HEK293 (cell line): ENCODE measurements around the gene FDXR.
A peak's percentile ranks its signal among the peaks of the same experiment; 100 is the strongest.
"Not testable (repeated sequence)": the region's sequence is repeated elsewhere in the genome, so short reads cannot be mapped to it uniquely, and the experiment has no call there.

Source experiments
- CTCF ChIA-PET: fragments of 350-600 bp; formaldehyde crosslinking; extraction: SDS; loops from one replicate; lab custom pipeline; 2021; ENCODE audit warnings: antibody characterized with exemption; lab: Yijun Ruan, JAX
- POLR2A ChIA-PET: fragments of 300-600 bp; formaldehyde crosslinking; extraction: SDS; loops from one replicate; lab custom pipeline; 2020; ENCODE audit warnings: antibody characterized with exemption, inconsistent platforms; lab: Yijun Ruan, JAX
- H3K27ac ChIP-seq: fragments of 200-500 bp; sonication (Bioruptor generic); 2 replicates; pipeline ENCODE4 v1.5.1; 2014; ENCODE audit warnings: low read depth, low read length, control low read depth, inconsistent platforms; ENCODE audit errors: extremely low read depth
- H3K36me3 ChIP-seq, 2 experiments: fragments of 200-500 bp in 1 of 2; sonication (Bioruptor generic) in 1 of 2; 1 replicate in 1 of 2; 2 replicates in 1 of 2; pipeline ENCODE4 v1.5.1; 2014 to 2017; ENCODE audit warnings: inconsistent platforms in 2 of 2, low read length in 2 of 2; ENCODE audit not compliant: control insufficient read depth in 2 of 2, insufficient read depth in 1 of 2
- H3K4me1 ChIP-seq: fragments of 200-500 bp; sonication (Bioruptor generic); 2 replicates; pipeline ENCODE4 v1.5.1; 2014; ENCODE audit warnings: mild to moderate bottlenecking, low read length, inconsistent platforms; ENCODE audit not compliant: control insufficient read depth, insufficient read depth
- H3K4me3 ChIP-seq: 2 replicates; pipeline ENCODE4 v1.5.1; 2011; ENCODE audit warnings: low read depth, mild to moderate bottlenecking, control low read depth, low read length, moderate library complexity
- H3K9me3 ChIP-seq: fragments of 200-500 bp; sonication (Bioruptor generic); 2 replicates; pipeline ENCODE4 v1.5.1; 2014; ENCODE audit warnings: low read depth, low read length, inconsistent platforms; ENCODE audit not compliant: control insufficient read depth, insufficient read depth
- EGR2 ChIP-seq: fragments of 450-650 bp; formaldehyde crosslinking; IDR thresholded peaks from 2 replicates; pipeline ENCODE4 v1.5.1; 2016; ENCODE audit warnings: low read depth, missing biosample characterization, missing genetic modification characterization
- HIC1 ChIP-seq: fragments of 450-650 bp; formaldehyde crosslinking; IDR thresholded peaks from 2 replicates; pipeline ENCODE4 v1.5.1; 2016; ENCODE audit warnings: missing biosample characterization, missing genetic modification characterization
- PRDM1 ChIP-seq: fragments of 450-650 bp; formaldehyde crosslinking; IDR thresholded peaks from 2 replicates; pipeline ENCODE4; 2016; ENCODE audit warnings: missing biosample characterization, missing genetic modification characterization
- RBAK ChIP-seq: fragments of 450-650 bp; formaldehyde crosslinking; IDR thresholded peaks from 2 replicates; pipeline ENCODE4 v1.5.1; 2016; ENCODE audit warnings: missing biosample characterization, missing genetic modification characterization
- SP3 ChIP-seq: fragments of 450-650 bp; formaldehyde crosslinking; IDR thresholded peaks from 2 replicates; pipeline ENCODE4 v1.5.1; 2016; ENCODE audit warnings: missing biosample characterization, missing genetic modification characterization
- ZFP3 ChIP-seq: fragments of 450-650 bp; formaldehyde crosslinking; IDR thresholded peaks from 2 replicates; pipeline ENCODE4 v1.5.1; 2016; ENCODE audit warnings: low read depth, missing biosample characterization, missing genetic modification characterization
- ZNF18 ChIP-seq: fragments of 450-650 bp; formaldehyde crosslinking; IDR thresholded peaks from 2 replicates; pipeline ENCODE4 v1.5.1; 2016; ENCODE audit warnings: missing biosample characterization, missing genetic modification characterization
- ZNF341 ChIP-seq: fragments of 450-650 bp; formaldehyde crosslinking; IDR thresholded peaks from 2 replicates; pipeline ENCODE4; 2016; ENCODE audit warnings: low read depth, missing biosample characterization, missing genetic modification characterization
- ZNF366 ChIP-seq: fragments of 450-650 bp; formaldehyde crosslinking; conservative IDR thresholded peaks from 2 replicates; pipeline ENCODE4 v1.5.1; 2016; ENCODE audit warnings: missing biosample characterization, missing genetic modification characterization
- ZNF596 ChIP-seq: fragments of 450-650 bp; IDR thresholded peaks from 2 replicates; pipeline ENCODE4 v1.5.0; 2018; ENCODE audit warnings: missing biosample characterization, mild to moderate bottlenecking, missing genetic modification characterization, moderate library complexity
- ZNF600 ChIP-seq: fragments of 450-650 bp; formaldehyde crosslinking; IDR thresholded peaks from 2 replicates; pipeline ENCODE4 v1.5.1; 2016; ENCODE audit warnings: missing biosample characterization, missing genetic modification characterization
- TF ChIP-seq, protein P1 (sequence below): fragments of 450-650 bp; formaldehyde crosslinking; IDR thresholded peaks from 2 replicates; pipeline ENCODE4 v1.5.1; 2016; ENCODE audit warnings: missing biosample characterization, missing genetic modification characterization
- TF ChIP-seq, protein P2 (sequence below): fragments of 450-650 bp; formaldehyde crosslinking; IDR thresholded peaks from 2 replicates; pipeline ENCODE4 v1.5.1; 2017; ENCODE audit warnings: missing biosample characterization, missing genetic modification characterization

The FDXR gene

DNA sequence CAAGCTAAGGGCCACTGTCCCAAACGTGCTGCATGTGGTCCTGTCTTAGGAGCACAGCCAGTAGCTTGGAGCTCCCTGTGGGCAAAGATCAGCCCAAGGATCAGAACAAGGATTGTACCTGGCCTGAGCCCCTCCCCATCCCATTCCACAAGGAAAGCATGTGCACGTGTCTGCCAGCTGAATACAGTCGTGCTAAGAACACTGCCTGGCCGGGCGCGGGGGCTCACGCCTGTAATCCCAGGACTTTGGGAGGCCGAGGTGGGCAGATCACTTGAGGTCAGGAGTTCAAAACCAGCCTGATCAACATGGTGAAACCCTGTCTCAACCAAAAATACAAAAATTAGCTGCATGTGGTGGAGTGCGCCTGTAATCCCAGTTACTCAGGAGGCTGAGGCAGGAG is 2.8 kb downstream of the FDXR start:
- H3K27ac ChIP-seq, H3K4me1 ChIP-seq, H3K9me3 ChIP-seq, H3K4me3 ChIP-seq: not testable (repeated sequence)
- ChIA-PET CTCF (interaction anchor here (0.6 to 7.4 kb wide), 9 partner anchors 10 to 125 kb away, joined by 3 to 83 read pairs (median 6); partner anchors contain the start of gene GRIN2C), POLR2A (interaction anchor here (0.6 to 0.7 kb wide), 3 partner anchors 91 to 620 kb away, joined by 3 to 9 read pairs (median 4); no protein-coding TSS in a partner anchor)
- peaks cover 0 to 54% of the 10 kb centered on the region in 2 experiments; a peak in 1 of 3 replicates for H3K36me3 ChIP-seq

- Histone ChIP-seq H3K4me3 (no peak overlapping the region), H3K36me3 (peaks cover 0 to 65% of the 10 kb centered on the region in 2 experiments; a peak in 1 of 3 replicates), H3K27ac (no peak overlapping the region), H3K9me3 (no peaks in the 10 kb centered on the region), H3K4me1 (peaks cover 7% of the 10 kb centered on the region)
- ChIA-PET POLR2A (interaction anchor here (1.5 kb wide), 1 partner anchor 123 kb away, joined by 5 read pairs; no protein-coding TSS in a partner anchor), CTCF (interaction anchor here (0.5 to 11.9 kb wide), 6 partner anchors 11 to 89 kb away, joined by 3 to 239 read pairs (median 6); no protein-coding TSS in a partner anchor)
- 0 out of 2 replicates have a peak, but pooled peaks have one; percentile 4 for TF ChIP-seq ZNF341
- no peak for TF ChIP-seq RBAK (tag by site-specific recombination)
Measured at GRCh38 chr17:74868908-74869255, 3.9 kb downstream of the FDXR start.

- H3K4me3 ChIP-seq = no peak overlapping the region
- POLR2A ChIA-PET = interaction anchor here (1.5 kb wide), 1 partner anchor 122 kb away, joined by 5 read pairs; no protein-coding TSS in a partner anchor
- peaks cover 5% of the 10 kb centered on the region for H3K4me1 ChIP-seq
- CTCF ChIA-PET = interaction anchor here (0.5 to 11.9 kb wide), 6 partner anchors 12 to 89 kb away, joined by 3 to 239 read pairs (median 6); no protein-coding TSS in a partner anchor
- H3K27ac ChIP-seq = no peak overlapping the region
- TF ChIP-seq, protein P1, sequence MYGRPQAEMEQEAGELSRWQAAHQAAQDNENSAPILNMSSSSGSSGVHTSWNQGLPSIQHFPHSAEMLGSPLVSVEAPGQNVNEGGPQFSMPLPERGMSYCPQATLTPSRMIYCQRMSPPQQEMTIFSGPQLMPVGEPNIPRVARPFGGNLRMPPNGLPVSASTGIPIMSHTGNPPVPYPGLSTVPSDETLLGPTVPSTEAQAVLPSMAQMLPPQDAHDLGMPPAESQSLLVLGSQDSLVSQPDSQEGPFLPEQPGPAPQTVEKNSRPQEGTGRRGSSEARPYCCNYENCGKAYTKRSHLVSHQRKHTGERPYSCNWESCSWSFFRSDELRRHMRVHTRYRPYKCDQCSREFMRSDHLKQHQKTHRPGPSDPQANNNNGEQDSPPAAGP = no peak
- TF ChIP-seq ZNF341 (peak; percentile 77), ZNF600 (tag by site-specific recombination) (peak; percentile 62), ZNF366 (tag by site-specific recombination) (peak; percentile 64)
- peaks cover 0 to 70% of the 10 kb centered on the region in 2 experiments; a peak in 1 of 3 replicates for H3K36me3 ChIP-seq
- H3K9me3 ChIP-seq = no peaks in the 10 kb centered on the region
Measured at GRCh38 chr17:74868251-74868907, 4.4 kb downstream of the FDXR start.

GRCh38 chr17:74866198-74866835 is 6.5 kb downstream of the FDXR start:
- POLR2A ChIA-PET = interaction anchor here (0.6 to 1.7 kb wide), 4 partner anchors 14 to 128 kb away, joined by 3 to 6 read pairs (median 4); no protein-coding TSS in a partner anchor
- TF ChIP-seq, protein P2, sequence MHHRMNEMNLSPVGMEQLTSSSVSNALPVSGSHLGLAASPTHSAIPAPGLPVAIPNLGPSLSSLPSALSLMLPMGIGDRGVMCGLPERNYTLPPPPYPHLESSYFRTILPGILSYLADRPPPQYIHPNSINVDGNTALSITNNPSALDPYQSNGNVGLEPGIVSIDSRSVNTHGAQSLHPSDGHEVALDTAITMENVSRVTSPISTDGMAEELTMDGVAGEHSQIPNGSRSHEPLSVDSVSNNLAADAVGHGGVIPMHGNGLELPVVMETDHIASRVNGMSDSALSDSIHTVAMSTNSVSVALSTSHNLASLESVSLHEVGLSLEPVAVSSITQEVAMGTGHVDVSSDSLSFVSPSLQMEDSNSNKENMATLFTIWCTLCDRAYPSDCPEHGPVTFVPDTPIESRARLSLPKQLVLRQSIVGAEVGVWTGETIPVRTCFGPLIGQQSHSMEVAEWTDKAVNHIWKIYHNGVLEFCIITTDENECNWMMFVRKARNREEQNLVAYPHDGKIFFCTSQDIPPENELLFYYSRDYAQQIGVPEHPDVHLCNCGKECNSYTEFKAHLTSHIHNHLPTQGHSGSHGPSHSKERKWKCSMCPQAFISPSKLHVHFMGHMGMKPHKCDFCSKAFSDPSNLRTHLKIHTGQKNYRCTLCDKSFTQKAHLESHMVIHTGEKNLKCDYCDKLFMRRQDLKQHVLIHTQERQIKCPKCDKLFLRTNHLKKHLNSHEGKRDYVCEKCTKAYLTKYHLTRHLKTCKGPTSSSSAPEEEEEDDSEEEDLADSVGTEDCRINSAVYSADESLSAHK = no peak
- peak; percentile 62 for TF ChIP-seq HIC1 (tag by site-specific recombination)
- TF ChIP-seq ZNF596 (tag by site-specific recombination) = no peak
- no peak for TF ChIP-seq EGR2 (tag by site-specific recombination)
- no peak for TF ChIP-seq SP3 (tag by site-specific recombination)
- no peak for TF ChIP-seq PRDM1 (tag by site-specific recombination)
- no peak for TF ChIP-seq ZNF18 (tag by site-specific recombination)
- no peak for TF ChIP-seq ZFP3 (tag by site-specific recombination)
- TF ChIP-seq, all 188 proteins: peak for 1

More at GRCh38 chr17:74866198-74866835, 6.5 kb downstream of the FDXR start:
- CTCF ChIA-PET = interaction anchor here (0.6 to 14.4 kb wide), 13 partner anchors 8 to 124 kb away, joined by 3 to 338 read pairs (median 4); partner anchors contain the start of genes FDXR and OTOP2
- no peak overlapping the region for H3K4me3 ChIP-seq
- no peaks in the 10 kb centered on the region for H3K9me3 ChIP-seq
- 0 out of 2 replicates have a peak, but pooled peaks cover 2% of the 10 kb centered on the region for H3K4me1 ChIP-seq
- no peak overlapping the region for H3K27ac ChIP-seq
- peaks cover 0 to 76% of the 10 kb centered on the region in 2 experiments; a peak in 1 of 3 replicates for H3K36me3 ChIP-seq
